Globus pallidus (tissue), 1 donor: Measurements from ENCODE around the gene SLC27A6.
A peak's percentile ranks its signal among the peaks of the same experiment; 100 is the strongest.
"Not testable (repeated sequence)": the region's sequence is repeated elsewhere in the genome, so short reads cannot be mapped to it uniquely, and the experiment has no call there.

Experiments
- DNase-seq: peaks from one replicate; pipeline ENCODE4 v3.0.0-alpha.2; 2015; ENCODE audit warnings: low spot score

The SLC27A6 gene

DNA sequence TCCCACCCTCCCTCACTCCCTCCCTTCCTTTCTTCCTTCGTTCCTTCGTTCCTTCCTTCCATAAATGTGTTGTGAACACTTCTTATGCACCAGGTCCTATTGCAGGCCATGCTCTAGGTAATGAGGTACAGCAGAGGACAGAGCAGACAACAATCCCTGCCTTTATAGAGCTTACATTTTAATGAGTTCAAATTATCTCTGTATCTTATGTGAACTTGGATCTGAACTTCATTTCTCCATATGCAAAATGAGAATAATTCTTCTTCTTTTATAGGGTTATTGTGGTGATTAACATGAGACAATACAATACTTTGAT is 37.2 kb downstream of the SLC27A6 start:
- no peak for DNase-seq

DNA sequence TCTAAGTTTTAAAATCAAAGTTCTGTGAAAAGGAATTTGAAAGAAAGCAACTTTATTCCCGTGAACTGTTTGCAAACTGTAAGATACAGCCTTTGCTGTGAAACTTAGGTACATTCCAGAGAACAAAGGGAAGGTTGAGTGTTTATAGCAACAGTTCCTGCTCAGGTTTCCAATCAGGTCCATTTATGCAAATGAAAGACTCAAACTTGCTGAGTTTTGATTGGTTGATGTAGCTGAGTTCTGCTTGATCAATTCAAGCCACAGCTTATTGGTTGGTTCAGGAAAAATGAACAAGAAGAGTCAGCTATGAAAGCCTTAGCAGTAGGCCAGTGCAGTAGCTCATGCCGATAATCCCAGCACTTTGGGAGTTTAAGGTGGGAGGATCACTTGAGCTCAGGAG is 37.9 kb downstream of the SLC27A6 start:
- DNase-seq, result no peak

DNA sequence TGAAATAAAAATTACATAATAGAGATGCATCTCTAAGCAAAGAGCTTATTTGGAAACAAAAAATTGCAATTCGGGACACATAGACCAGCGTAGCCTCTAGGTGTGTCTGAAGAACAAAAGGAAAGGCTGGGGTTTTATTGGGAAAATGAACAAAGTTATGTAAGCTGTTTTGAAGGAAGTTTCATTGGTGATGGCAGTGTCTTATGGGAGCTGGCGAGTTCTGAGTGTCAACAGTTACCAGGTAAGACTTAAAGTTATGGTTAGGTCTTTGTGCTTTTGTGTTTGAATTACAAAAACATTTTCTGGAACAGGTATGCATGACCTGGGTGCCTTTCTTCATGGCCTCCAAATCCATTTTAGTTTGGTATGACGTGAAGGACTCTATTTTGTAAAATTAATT is 48.9 kb downstream of the SLC27A6 start:
- no peak for DNase-seq

DNA sequence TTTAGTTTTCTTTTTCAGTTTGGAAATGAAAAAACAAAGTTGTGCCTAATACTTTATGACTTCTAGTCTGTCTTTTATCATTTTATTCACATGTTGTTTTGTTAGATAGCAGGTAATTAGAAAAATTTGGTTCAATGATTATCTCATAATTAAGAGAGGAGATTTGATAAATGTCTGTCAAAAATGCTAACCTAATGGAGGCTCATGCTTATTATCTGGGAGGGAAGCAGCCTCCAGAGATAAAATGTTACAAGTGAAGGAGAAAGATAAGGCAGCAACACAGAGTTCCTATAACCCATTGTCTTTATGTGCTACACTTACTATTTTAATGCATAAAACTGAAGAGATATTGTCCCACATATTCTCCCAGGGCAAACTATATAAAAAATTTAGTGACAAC is 53.5 kb downstream of the SLC27A6 start:
- no peak for DNase-seq

DNA sequence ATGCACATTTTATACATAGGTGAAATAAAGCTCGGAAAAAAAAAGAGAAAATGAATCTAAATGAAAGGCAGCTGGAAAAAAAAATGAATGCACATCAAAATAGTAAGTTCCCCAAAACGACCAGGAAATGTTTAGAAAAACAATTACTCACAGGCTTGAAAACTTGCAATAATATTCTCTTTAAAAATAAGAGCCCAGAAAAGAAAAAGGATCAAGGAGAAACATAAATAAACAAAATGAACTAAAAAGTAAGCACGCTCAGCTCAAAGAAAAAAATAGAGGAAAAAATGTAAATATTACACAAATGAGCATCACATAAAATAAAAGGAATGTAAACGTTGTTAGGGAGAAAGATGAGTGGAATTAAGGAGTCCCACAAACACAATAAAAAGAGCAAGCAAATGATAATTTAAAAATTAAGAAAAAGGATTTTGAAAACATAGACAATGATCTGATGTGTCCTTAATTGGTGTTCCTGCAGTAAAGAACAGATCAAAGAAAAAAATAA is 54.2 kb downstream of the SLC27A6 start:
- no peak for DNase-seq

DNA sequence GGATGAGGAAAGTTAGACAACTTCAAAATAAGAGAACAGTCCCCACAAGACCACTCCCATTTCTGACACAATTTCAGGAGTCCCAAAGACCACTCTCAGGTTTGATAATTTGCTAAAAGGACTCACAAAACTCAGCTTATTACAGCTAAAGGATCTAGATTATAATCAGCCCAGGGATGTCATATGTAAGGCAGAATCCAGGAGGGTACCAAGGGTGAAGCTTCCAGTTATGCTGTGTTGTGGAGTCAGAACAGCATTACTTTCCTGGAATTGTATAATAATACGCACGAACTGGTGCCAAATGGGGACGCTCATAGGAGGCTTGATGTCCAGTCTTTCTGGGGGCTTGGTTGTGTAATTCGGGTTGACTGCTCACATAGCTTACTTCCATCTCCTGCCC is 55.4 kb downstream of the SLC27A6 start:
- no peak for DNase-seq

DNA sequence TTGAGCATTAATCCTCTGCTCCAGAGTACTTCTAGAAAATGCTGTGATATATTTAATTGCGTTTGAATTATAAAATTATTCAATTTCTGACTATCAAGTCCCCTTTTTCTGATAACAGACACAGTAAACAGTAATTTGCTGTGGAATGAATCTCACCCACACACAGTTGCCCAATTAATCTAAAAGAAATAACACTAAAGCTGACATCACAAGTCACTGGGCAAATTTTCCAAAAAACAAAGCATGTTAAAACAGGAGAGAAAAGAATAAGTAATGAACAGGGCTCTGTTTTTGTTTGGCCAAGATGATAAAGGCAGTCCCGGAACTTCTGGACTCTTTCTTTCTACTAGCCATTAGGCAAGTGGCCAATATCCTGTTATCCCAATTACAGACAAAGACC is 56.5 kb downstream of the SLC27A6 start:
- DNase-seq, result no peak

DNA sequence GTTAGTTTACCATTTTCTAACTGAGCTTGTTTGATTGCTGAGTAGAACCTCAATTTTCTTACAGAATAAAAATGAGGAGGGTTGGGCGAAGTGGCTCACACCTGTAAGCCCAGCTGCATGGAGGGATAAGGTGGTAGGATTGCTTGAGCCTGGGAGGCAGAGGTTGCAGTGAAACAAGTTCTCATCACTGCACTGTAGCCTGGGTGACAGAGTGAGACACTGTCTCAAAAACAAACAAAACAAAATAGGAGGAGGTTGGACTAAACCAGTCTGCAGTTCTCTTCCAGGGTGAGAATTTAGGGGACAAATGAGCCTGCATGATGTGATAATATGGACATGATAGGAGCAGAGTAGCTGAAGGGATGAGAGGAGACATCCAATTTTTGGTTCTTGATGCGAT is 57.3 kb downstream of the SLC27A6 start:
- no peak for DNase-seq

DNA sequence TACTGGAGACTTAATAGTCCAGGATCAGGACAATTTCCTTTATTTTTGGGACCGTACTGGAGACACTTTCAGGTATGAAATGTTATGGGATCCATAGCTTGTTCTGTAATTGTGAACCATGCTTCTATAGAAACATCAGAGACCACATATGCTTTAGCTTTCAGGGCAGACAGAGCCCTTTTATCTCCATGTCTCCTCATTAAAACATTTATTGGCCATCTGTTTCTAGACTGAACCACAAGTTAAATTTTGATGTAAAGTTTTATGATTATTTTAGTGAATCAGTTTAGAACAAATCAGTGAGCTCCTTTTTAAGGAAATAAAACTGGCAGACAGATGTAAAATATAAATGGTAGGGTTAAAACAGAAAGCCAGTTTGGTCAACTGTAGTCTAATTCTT is 62.0 kb downstream of the SLC27A6 start:
- no peak for DNase-seq

DNA sequence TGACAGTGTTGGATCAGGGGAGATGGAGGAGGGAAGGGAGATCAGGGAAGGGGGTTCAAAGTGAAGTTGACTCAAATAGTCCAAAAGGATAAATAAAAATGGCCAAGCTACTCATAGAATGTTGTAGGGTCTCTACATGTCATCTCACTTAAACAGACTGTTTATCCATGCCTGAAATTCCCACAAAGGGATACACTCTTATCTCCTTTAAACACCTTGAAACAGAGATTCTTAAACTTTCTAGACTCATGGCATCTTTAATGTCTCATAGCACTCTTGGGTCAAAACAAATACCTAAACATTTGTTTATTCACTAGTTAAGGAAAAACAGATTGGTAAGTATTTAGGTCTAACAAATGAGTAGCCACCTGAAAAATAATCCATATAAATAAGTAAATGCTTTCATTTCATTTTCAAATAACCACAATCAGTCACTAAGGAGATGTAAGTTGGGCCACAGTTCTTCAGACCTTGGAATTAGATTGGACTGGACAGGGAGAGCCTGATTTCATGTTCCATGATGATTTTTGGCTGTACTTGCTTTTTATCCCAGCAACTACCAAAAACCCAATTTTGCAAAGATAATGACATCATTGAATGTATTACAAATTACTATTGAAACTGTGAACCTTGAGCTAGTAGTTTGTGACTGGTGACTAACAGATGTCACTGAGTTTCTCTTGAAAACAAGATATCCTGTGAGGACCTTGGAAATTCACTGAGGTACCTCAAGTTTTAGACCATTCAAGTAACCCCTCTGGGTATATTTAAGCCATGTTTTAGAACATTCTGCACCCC is 66.8 kb downstream of the SLC27A6 start:
- no peak for DNase-seq

DNA sequence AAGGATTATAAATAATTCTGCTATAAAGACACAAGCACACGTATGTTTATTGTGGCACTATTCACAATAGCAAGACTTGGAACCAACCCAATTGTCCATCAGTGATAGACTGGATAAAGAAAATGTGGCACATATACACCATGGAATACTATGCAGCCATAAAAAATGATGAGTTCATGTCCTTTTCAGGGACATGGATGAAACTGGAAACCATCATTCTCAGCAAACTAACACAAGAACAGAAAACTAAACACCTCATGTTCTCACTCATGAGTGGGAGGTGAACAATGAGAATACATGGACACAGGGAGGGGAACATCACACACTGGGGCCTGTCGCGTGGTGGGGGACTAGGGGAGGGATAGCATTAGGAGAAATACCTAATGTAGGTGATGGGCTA is 71.0 kb downstream of the SLC27A6 start:
- DNase-seq, result not testable (repeated sequence)

DNA sequence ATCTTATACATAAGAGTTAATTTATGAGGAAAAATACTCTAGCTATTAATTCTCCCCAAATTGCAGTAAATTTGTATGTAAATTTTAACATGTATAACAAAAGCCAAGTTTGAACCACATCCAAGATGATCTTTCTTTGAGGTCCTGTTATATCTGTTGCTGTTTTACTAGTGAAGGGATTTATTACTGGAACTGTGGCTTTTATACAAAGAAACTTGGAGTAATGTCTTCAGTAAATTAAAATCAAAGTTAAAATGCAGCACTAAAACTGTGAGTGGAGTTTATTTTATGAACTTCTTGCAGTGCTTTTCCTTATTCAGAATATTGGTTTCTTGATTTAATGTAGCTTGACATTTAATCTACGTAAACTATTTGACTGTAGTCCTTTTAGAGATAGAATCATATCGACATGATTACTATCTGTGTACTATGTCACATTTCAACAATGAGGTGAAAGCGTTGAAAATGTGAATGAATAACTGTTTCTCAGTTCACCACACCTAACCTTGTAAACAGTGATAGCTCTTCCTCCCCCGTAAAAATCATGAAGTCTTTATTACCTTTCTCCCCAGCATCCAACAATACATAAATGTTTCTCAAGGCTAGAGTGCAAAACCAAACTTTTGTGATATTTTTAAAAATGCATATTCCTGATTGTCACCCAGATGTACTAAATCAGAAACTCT is 76.1 kb downstream of the SLC27A6 start:
- DNase-seq, result no peak

DNA sequence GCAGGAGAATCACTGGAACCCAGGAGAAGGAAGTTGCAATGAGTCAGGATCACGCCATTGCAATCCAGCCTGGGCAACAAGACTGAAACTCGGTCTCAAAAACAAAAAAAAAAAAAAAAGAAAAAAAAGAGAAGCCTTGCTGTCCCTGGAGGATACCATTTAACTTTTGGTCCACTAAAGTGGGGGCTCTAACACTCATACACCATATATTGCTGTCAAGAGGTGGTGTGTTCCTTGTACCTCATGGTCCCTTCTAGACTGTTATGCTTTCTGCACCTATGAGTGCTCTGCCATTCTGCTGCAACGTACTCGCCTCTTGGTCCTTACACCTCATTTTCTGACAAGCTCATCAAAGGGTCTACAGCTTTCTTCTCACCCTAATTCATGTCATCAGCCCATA is 77.0 kb downstream of the SLC27A6 start:
- DNase-seq, result no peak

DNA sequence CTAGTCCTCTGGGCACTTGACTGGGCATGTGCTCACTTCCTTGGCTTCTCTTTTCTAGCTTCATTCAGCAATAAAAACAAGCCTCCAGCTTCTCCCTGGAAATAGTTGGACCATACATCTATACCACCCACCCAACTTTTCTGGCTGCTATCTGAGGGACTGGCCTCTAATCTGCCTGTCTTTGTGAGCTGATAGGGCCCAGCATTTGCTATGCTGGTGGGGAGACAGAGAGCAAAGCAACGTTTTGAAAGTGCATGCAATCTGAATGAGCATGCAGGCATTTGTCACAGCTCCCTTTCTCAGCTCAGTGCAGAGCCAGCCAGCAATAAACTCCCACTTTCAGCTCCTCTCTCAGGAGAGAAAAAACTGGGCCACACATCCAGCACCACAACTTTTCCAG is 78.6 kb downstream of the SLC27A6 start:
- DNase-seq, result no peak

DNA sequence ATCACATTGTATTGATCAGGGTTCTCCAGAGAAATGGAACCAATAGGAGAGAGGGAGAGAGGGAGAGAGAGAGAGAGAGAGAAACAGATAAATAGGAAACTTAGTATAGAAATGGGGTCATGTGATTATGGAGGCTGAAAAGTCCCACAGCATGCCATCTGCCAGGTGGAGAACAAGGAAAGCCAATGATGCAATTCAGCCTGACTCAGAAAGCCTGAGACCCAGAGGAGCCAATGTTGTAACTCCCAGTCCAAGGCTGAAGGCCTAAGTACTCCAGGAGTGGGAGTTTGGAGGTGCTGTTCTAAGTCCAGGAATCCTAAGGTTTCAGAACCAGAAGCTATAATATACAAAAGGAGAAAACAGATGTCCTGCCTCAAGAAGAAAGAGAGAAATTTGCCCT is 80.9 kb downstream of the SLC27A6 start:
- no peak for DNase-seq

DNA sequence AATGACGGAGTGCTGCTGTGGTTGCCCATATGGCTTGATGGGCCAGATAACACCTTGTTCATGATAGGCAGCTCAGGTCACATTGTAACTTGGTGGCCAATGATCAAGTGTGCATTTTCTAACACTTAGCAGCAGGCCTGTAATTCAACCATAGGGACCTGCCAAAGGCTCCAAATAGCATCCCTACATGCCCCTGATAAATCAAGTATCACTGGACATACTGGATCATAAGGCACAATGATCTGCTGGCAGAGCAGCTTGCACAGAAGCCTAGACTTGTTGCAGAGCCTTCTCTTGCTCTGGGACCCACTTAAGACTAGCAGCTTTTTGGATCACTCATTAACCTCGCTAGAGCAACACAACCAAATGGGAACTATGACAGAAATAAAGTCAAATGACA is 83.2 kb downstream of the SLC27A6 start:
- DNase-seq, result no peak

DNA sequence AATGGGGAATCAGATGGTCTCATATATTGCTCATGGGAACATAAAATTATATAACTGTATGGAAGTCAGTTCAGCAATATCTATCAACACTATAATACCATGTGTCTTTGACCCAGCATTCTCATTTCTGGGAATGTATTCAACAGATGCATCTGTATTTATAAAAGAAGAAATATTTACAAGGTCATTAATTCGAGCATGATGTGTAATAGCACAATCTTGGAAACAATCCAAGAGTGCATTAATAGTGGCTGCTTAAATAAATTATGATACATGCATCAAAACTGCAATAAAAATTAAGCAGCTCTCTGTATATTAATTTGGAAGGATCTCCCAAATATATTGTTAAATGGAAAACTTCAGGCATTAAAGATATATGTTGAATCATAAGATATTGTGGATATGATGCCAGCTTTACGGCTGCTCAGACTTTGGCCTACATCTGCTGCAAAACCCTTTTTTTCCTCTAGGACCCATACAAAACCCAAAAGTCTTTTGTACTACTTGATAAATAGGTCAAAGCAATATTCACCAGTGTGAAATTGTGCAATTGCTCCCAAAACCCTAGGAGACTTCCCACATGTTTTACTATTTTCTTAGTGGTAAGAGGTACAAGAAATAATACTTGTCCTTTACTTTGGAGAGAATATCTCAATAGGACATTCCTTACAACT is 84.0 kb downstream of the SLC27A6 start:
- DNase-seq, result no peak

DNA sequence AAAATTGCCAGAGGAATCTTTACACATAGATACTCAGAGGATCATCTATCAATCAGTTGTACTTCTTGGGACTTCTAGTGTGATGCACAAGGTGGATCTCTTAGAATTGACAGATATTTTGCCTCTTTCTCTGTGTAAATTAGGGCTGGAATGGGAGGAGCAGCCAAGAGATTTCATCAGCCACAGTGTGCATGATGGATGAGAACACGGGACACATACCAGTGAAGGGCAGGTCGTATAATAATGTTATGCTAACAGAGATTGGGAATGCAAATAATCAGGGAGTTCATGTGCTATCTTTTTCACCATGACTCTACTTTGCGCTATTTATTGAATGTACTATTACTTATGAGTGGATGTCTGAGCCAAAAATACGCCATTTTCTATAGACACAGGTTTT is 86.0 kb downstream of the SLC27A6 start:
- no peak for DNase-seq

DNA sequence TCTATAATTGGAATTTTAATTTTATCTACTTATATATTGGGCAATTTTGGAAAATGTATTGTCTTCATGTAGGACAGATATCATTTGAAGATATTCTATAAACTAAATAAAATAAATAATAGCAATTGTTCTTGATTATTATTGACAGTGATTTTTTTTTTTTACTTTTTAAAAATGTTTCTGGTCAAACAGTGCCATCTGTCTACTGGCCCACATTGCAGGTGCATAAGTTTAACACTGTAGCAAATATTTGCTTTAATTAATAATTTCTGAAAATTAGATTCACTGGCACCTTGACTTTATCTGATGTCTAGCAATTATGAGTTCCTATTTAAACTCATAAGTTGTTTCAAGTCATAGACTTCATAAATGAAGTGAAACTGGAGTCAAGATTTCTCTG is 88.2 kb downstream of the SLC27A6 start:
- DNase-seq, result no peak

DNA sequence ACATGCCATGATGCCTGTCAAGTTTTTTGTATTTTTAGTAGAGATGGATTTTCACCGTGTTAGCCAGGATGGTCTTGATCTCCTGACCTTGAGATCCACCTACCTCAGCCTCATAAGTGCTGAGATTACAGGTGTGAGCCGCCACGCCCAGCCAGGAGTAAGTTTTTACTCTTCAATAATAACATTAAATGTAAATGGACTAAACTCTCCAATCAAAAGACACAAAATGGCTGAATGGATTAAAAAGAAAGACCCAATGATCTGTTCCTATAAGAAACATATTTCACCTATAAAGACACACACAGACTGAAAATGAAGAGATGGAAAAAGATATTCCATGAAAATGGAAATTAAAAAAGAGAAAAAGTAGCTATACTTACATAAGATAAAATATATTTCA is 92.0 kb downstream of the SLC27A6 start:
- no peak for DNase-seq

DNA sequence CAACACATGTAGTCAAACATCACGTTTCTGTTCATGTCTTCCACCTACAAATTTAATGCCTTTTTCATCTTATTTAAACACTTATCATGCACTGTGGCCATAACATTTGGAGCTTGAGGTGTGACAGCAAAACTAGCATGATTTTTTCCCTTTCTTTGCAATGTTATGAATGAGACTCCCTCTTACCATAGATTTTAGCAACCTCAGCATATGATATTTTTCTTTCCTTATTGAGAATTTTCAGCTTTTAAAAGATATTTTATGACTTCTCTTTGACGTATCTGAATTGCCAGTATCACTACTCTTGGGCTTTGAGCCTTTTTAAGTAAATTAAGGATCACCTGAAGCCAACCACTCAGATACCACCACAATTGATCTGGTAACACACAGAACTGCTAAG is 96.6 kb downstream of the SLC27A6 start:
- DNase-seq, result no peak

DNA sequence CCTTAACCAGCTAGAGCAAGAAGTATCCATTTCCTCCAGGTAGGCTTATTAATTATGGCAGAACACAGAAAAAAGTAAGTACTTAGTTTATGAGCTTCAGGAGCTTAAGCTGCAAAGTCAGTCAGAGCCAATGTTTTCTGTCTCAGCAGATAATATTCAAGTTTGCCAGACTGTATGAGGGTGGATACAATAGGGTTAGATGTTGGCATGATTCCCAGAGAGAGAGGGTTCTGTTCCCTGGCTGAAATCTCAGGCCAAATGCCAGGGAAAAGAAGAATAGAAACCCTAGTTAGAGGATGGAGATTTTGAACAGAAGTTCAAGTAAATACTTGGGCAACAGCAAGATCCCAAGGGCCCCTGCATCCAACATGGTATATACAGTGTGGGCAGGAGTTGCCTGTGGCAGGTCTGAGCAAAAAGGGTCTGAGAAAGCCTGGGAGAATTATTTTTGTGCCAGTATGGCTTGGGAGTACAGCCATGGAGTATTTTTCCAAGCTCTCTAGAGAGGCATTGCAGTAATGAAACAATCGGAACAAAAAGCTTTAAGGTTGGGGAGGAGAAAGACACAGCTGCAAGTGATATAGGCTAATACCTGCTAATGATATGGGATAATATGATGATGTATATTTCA is 98.3 kb downstream of the SLC27A6 start:
- DNase-seq, result peak; percentile 68

DNA sequence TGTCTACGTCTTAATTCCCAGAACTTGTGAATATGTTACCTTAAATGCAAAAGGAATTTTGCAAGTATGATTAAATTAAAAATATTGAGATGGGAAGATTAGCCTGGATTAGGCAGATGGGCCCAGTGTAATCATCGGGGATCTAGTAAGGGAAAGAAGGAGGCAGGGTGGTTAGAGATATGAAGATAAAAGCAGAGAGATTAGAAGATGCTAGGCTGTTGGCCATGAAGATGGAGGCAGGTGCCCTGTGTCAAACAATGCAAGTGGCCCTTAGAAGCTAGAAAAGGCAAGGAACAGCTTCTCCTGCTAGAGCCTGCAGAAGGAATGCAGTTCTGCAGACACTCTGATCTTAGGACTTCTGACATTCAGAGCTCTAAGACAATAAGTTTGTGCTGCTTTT is 100.4 kb downstream of the SLC27A6 start:
- no peak for DNase-seq
